H1 (cell line): ENCODE measurements around the gene FHIT. TPM values are rescaled to one million over a fixed set of nuclear protein-coding genes. Genes with fewer than 3 reads are reported as not detected.

ENCODE experiments used
- CTCF ChIA-PET: fragments of 300-600 bp; sonication (Branson Sonifier 250); formaldehyde crosslinking; loops from one replicate; lab custom pipeline; 2021; ENCODE audit not compliant: partially characterized antibody; lab: Charles Lee
- POLR2A ChIA-PET: fragments of 300-600 bp; sonication (Branson Sonifier 250); formaldehyde crosslinking; loops from one replicate; lab custom pipeline; 2021; ENCODE audit warnings: inconsistent platforms; ENCODE audit not compliant: partially characterized antibody; lab: Charles Lee
- DNase-seq, 2 experiments: peaks; one replicate each; pipeline versions ENCODE4 v3.0.0 to v3.0.0-alpha.2; 2010 to 2022; ENCODE audit warnings: low spot score in 2 of 2, low read depth in 1 of 2, mixed read lengths in 1 of 2
- FAIRE-seq: peaks from 2 replicates; lab custom pipeline; 2011; peaks lifted over from hg19 to GRCh38; lab: Jason Lieb, UNC
- H2AFZ ChIP-seq: 2 replicates; pipeline ENCODE4 v1.8.1; 2012; ENCODE audit warnings: low read length, inconsistent platforms
- H2AK5ac ChIP-seq: 2 replicates; pipeline ENCODE4 v1.6.1; 2013; ENCODE audit warnings: low read depth, low read length
- H2BK120ac ChIP-seq: replicated peaks from 2 replicates; pipeline ENCODE3; 2013; ENCODE audit warnings: low read depth, low read length, inconsistent platforms
- H2BK12ac ChIP-seq: 2 replicates; pipeline ENCODE4 v1.6.1; 2013; ENCODE audit warnings: low read depth, low read length
- H2BK15ac ChIP-seq: 2 replicates; pipeline ENCODE4 v1.6.1; 2013; ENCODE audit warnings: low read length
- H2BK20ac ChIP-seq: 2 replicates; pipeline ENCODE4 v1.6.1; 2013; ENCODE audit warnings: low read length
- H2BK5ac ChIP-seq: 2 replicates; pipeline ENCODE4 v1.6.1; 2013; ENCODE audit warnings: low read depth, low read length
- H3K14ac ChIP-seq: 2 replicates; pipeline ENCODE4 v1.6.1; 2013; ENCODE audit warnings: inconsistent platforms; ENCODE audit not compliant: insufficient read length
- H3K18ac ChIP-seq: 2 replicates; pipeline ENCODE4 v1.6.1; 2013; ENCODE audit warnings: low read length; ENCODE audit errors: extremely low read depth
- H3K23ac ChIP-seq: 2 replicates; pipeline ENCODE4 v1.6.1; 2013; ENCODE audit warnings: inconsistent platforms; ENCODE audit not compliant: insufficient read length
- H3K23me2 ChIP-seq: 2 replicates; pipeline ENCODE4 v1.6.1; 2013; ENCODE audit warnings: low read depth, low read length
- H3K27ac ChIP-seq: 2 replicates; pipeline ENCODE4 v1.6.1; 2011; ENCODE audit warnings: low read depth, low read length, inconsistent platforms
- H3K27me3 ChIP-seq, 4 experiments: replicated peaks in 1 of 4; 1 replicate in 1 of 4; 2 replicates in 3 of 4; pipeline versions ENCODE4 v1.6.1 to v1.8.1; 2011 to 2013; ENCODE audit warnings: low read length in 3 of 4, mild to moderate bottlenecking in 3 of 4, inconsistent platforms in 2 of 4, mixed read lengths in 2 of 4, moderate library complexity in 1 of 4; ENCODE audit not compliant: control insufficient read depth in 3 of 4, insufficient read depth in 3 of 4; ENCODE audit errors: extremely low read depth in 1 of 4
- H3K36me3 ChIP-seq, 4 experiments: 2 replicates each; pipeline versions ENCODE4 v1.6.1 to v1.8.1; 2011 to 2013; ENCODE audit warnings: mild to moderate bottlenecking in 4 of 4, low read length in 3 of 4, moderate library complexity in 2 of 4, control low read depth in 1 of 4, inconsistent platforms in 1 of 4; ENCODE audit not compliant: insufficient read depth in 4 of 4, control insufficient read depth in 2 of 4
- H3K4ac ChIP-seq: replicated peaks from 2 replicates; pipeline ENCODE3; 2013; ENCODE audit warnings: low read length, low read depth, mixed read lengths, inconsistent platforms; ENCODE audit not compliant: insufficient read length
- H3K4me1 ChIP-seq, 4 experiments: replicated peaks in 1 of 4; 1 replicate in 1 of 4; 2 replicates in 3 of 4; pipeline versions ENCODE4 v1.6.1 to v1.8.1; 2011 to 2013; ENCODE audit warnings: low read length in 3 of 4, inconsistent platforms in 2 of 4, mixed read lengths in 1 of 4; ENCODE audit not compliant: insufficient read depth in 4 of 4, control insufficient read depth in 3 of 4
- H3K4me2 ChIP-seq, 2 experiments: 2 replicates each; pipeline versions ENCODE4 v1.6.1 to v1.8.1; 2011 to 2013; ENCODE audit warnings: low read depth in 2 of 2, low read length in 2 of 2, control low read depth in 1 of 2, inconsistent platforms in 1 of 2, mild to moderate bottlenecking in 1 of 2; ENCODE audit not compliant: insufficient read depth in 1 of 2
- H3K4me3 ChIP-seq, 4 experiments: fragments of 200-600, 300-600 bp in 1 of 4; sonication (generic), shearing (Covaris generic), sonication (Bioruptor Twin) in 1 of 4; 2 replicates each; pipeline versions ENCODE4 v1.5.1 to v1.8.1; 2011 to 2016; ENCODE audit warnings: low read length in 4 of 4, low read depth in 3 of 4, control low read depth in 2 of 4, inconsistent platforms in 2 of 4, mild to moderate bottlenecking in 2 of 4, mixed read lengths in 1 of 4, moderate library complexity in 1 of 4; ENCODE audit not compliant: insufficient read depth in 2 of 4; ENCODE audit errors: extremely low read depth in 1 of 4
- H3K56ac ChIP-seq: replicated peaks from 2 replicates; pipeline ENCODE3; 2013; ENCODE audit warnings: low read depth, mild to moderate bottlenecking, mixed read lengths, low read length, inconsistent platforms; ENCODE audit not compliant: insufficient read length
- H3K79me1 ChIP-seq: 2 replicates; pipeline ENCODE4 v1.6.1; 2013; ENCODE audit warnings: low read depth, low read length, control low read depth
- H3K79me2 ChIP-seq, 2 experiments: 2 replicates each; pipeline versions ENCODE4 v1.6.1 to v1.8.1; 2012 to 2013; ENCODE audit warnings: low read length in 2 of 2, mild to moderate bottlenecking in 2 of 2, inconsistent platforms in 1 of 2; ENCODE audit not compliant: insufficient read depth in 2 of 2, control insufficient read depth in 1 of 2
- H3K9ac ChIP-seq, 4 experiments: replicated peaks in 1 of 4; 1 replicate in 1 of 4; 2 replicates in 3 of 4; pipeline versions ENCODE4 v1.6.1 to v1.8.1; 2011 to 2013; ENCODE audit warnings: low read depth in 3 of 4, low read length in 3 of 4, control low read depth in 2 of 4, mild to moderate bottlenecking in 2 of 4, moderate library complexity in 2 of 4, inconsistent platforms in 1 of 4; ENCODE audit errors: extremely low read depth in 1 of 4
- H3K9me3 ChIP-seq, 2 experiments: 2 replicates each; pipeline versions ENCODE4 v1.6.1 to v1.8.1; 2012 to 2013; ENCODE audit warnings: mild to moderate bottlenecking in 2 of 2, moderate library complexity in 2 of 2, control low read depth in 1 of 2, inconsistent platforms in 1 of 2, low read depth in 1 of 2, low read length in 1 of 2, mixed read lengths in 1 of 2; ENCODE audit not compliant: insufficient read depth in 2 of 2
- H4K20me1 ChIP-seq, 2 experiments: replicated peaks in 1 of 2; 2 replicates each; pipeline versions ENCODE3 to v1.8.1; 2011 to 2013; ENCODE audit warnings: inconsistent platforms in 2 of 2, low read length in 2 of 2, mild to moderate bottlenecking in 1 of 2; ENCODE audit not compliant: insufficient read depth in 2 of 2, control insufficient read depth in 1 of 2
- H4K5ac ChIP-seq: 2 replicates; pipeline ENCODE4 v1.6.1; 2013; ENCODE audit warnings: low read length, low read depth, mixed read lengths, inconsistent platforms; ENCODE audit not compliant: insufficient read length
- H4K8ac ChIP-seq: 2 replicates; pipeline ENCODE4 v1.8.0; 2013; ENCODE audit warnings: mild to moderate bottlenecking, moderate library complexity, low read length, inconsistent platforms; ENCODE audit not compliant: insufficient read depth; ENCODE audit errors: extremely low read depth
- H4K91ac ChIP-seq: replicated peaks from 2 replicates; pipeline ENCODE3; 2013; ENCODE audit warnings: low read length, mixed read lengths, inconsistent platforms; ENCODE audit not compliant: insufficient read length
- BACH1 ChIP-seq: IDR thresholded peaks from 2 replicates; pipeline ENCODE4 v1.6.1; 2012; ENCODE audit warnings: low read length, improper control_type of control experiment
- CTBP2 ChIP-seq: IDR thresholded peaks from 2 replicates; pipeline ENCODE4 v1.7.0; 2011; ENCODE audit warnings: borderline replicate concordance, mild to moderate bottlenecking, moderate library complexity, mixed read lengths, low read length; ENCODE audit not compliant: insufficient read depth, insufficient read length
- FOSL1 ChIP-seq: IDR thresholded peaks from 2 replicates; pipeline ENCODE4 v1.6.1; 2011; ENCODE audit warnings: mild to moderate bottlenecking, low read depth, low read length, moderate library complexity; ENCODE audit not compliant: insufficient read depth
- WGBS, 2 experiments: shearing (Covaris generic) in 1 of 2; methylation state at CpG; one replicate each; pipeline versions ENCODE4 v1.1.6 to v1.1.7; 2013 to 2015; ENCODE audit warnings: low lambda C conversion rate in 2 of 2, mixed read lengths in 2 of 2, inconsistent platforms in 1 of 2, low coverage in 1 of 2, missing lambda C conversion rate in 1 of 2; ENCODE audit not compliant: insufficient replicate concordance in 2 of 2, insufficient coverage in 1 of 2, insufficient read length in 1 of 2; ENCODE audit errors: extremely low coverage in 1 of 2, missing lambda C conversion rate in 1 of 2; 5-methylcytosine and 5-hydroxymethylcytosine counted together
- polyA plus RNA-seq, 7 experiments: library from polyadenylated mRNA; depleted of rRNA in 3 of 7; stranded (reverse) in 5 of 7; unstranded in 2 of 7; fragments of >200 nt in 5 of 7; fragments of 200-250 nt in 2 of 7; gene quantifications; 1 replicate in 5 of 7; 2 replicates in 1 of 7; 4 replicates in 1 of 7; pipeline versions ENCODE4 v1.2.1 to v1.2.3, GENCODE V29; 2011 to 2013; ENCODE audit warnings: missing spikeins in 2 of 7, mixed read lengths in 2 of 7
- total RNA-seq: library from RNA; stranded (reverse); fragmentation: NEBNext Ultra II Directional; extraction: Animal tissue kit (Norgen Biotek cat#: 25700); gene quantifications from 2 replicates; pipeline ENCODE4 v1.2.1, GENCODE V29; 2021

Gene FHIT
- total and polyA plus RNA-seq, 2 of the 8 experiments (the other 6 are each of a cell fraction or from before 2014, with no cell fraction given) = 1.2 to 3.2 TPM

GRCh38 chr3:60998858-60999257 is 252.4 kb downstream of the FHIT start:
- FAIRE-seq = no peak

More at GRCh38 chr3:60998858-60999257, 252.4 kb downstream of the FHIT start:
- no peak overlapping the region for H4K91ac ChIP-seq
- H3K9me3 ChIP-seq = no peaks in the 10 kb centered on the region
- no peak overlapping the region for H3K4me2 ChIP-seq
- ChIA-PET POLR2A (no interaction called here), CTCF (interaction anchor here (1.4 kb wide), 1 partner anchor 383 kb away, joined by 3 read pairs; no protein-coding TSS in a partner anchor)
- H3K4me3 ChIP-seq = no peak overlapping the region
- no peaks in the 10 kb centered on the region for H3K4me1 ChIP-seq
- no peak overlapping the region for H2BK12ac ChIP-seq
- H3K56ac ChIP-seq = no peak overlapping the region
- no peak overlapping the region for H2BK5ac ChIP-seq
- no peak overlapping the region for H2BK15ac ChIP-seq
- H2BK120ac ChIP-seq = no peak overlapping the region
- no peaks in the 10 kb centered on the region for H3K79me2 ChIP-seq
- DNase-seq = no peak
- no peaks in the 10 kb centered on the region for H3K23me2 ChIP-seq
- no peaks in the 10 kb centered on the region for H3K36me3 ChIP-seq
- H3K14ac ChIP-seq = no peak overlapping the region
- 94% methylated on average over 3 of the region's 3 CpGs; no CpG with 5 or more reads in 1 of the 2 experiments for WGBS, 2 experiments
- no peak overlapping the region for H3K9ac ChIP-seq
- no peaks in the 10 kb centered on the region for H3K27me3 ChIP-seq
- no peak for TF ChIP-seq FOSL1
- no peak for TF ChIP-seq CTBP2
- TF ChIP-seq BACH1 = no peak
- no peak overlapping the region for H2BK20ac ChIP-seq
- H4K5ac ChIP-seq = no peak overlapping the region
- H4K8ac ChIP-seq = no peak overlapping the region
- H3K4ac ChIP-seq = no peak overlapping the region
- H4K20me1 ChIP-seq = no peaks in the 10 kb centered on the region
- no peak overlapping the region for H2AK5ac ChIP-seq
- no peak overlapping the region for H3K23ac ChIP-seq
- no peak overlapping the region for H3K18ac ChIP-seq
- H2AFZ ChIP-seq = no peak overlapping the region
- no peaks in the 10 kb centered on the region for H3K79me1 ChIP-seq
- H3K27ac ChIP-seq = no peak overlapping the region
